Liver (tissue), 3 donors: ENCODE data around the gene SLC9C1.

ENCODE experiments used
- GABPA ChIP-seq, 2 donors: IDR thresholded peaks in 1 of 2; conservative IDR thresholded peaks in 1 of 2; 2 replicates each; pipeline ENCODE4 v1.6.1; 2016; ENCODE audit warnings: antibody characterized with exemption in 2 of 2, mild to moderate bottlenecking in 1 of 2, moderate library complexity in 1 of 2
- HNF4G ChIP-seq: IDR thresholded peaks from 2 replicates; pipeline ENCODE4 v1.6.1; 2016; ENCODE audit warnings: antibody characterized with exemption
- JUND ChIP-seq, 2 donors: IDR thresholded peaks; 2 replicates each; pipeline ENCODE4 v1.6.1; 2016; ENCODE audit warnings: antibody characterized with exemption in 2 of 2
- TF ChIP-seq, protein P1 (sequence below): fragments of 150-350 bp; IDR thresholded peaks from 2 replicates; pipeline ENCODE4 v1.5.1; 2017; ENCODE audit warnings: improper control_type of control experiment, low read depth, low read length; ENCODE audit not compliant: missing input control
- TF ChIP-seq, protein P2 (sequence below): IDR thresholded peaks from 2 replicates; pipeline ENCODE4 v1.6.1; 2016; ENCODE audit warnings: antibody characterized with exemption
- donor health status: healthy.
- donor health status: healthy.

GRCh38 chr3:112140584-112140983 is 153.4 kb downstream of the SLC9C1 start:
- TF ChIP-seq, protein P1, sequence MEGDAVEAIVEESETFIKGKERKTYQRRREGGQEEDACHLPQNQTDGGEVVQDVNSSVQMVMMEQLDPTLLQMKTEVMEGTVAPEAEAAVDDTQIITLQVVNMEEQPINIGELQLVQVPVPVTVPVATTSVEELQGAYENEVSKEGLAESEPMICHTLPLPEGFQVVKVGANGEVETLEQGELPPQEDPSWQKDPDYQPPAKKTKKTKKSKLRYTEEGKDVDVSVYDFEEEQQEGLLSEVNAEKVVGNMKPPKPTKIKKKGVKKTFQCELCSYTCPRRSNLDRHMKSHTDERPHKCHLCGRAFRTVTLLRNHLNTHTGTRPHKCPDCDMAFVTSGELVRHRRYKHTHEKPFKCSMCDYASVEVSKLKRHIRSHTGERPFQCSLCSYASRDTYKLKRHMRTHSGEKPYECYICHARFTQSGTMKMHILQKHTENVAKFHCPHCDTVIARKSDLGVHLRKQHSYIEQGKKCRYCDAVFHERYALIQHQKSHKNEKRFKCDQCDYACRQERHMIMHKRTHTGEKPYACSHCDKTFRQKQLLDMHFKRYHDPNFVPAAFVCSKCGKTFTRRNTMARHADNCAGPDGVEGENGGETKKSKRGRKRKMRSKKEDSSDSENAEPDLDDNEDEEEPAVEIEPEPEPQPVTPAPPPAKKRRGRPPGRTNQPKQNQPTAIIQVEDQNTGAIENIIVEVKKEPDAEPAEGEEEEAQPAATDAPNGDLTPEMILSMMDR, result no peak
- TF ChIP-seq, protein P2, sequence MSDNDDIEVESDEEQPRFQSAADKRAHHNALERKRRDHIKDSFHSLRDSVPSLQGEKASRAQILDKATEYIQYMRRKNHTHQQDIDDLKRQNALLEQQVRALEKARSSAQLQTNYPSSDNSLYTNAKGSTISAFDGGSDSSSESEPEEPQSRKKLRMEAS, result no peak
- TF ChIP-seq HNF4G, result no peak
- TF ChIP-seq GABPA (IDR thresholded peaks at IDR 0.05 in 1 of 2, conservative IDR thresholded peaks at IDR 0.05 in 1 of 2), result no peak
- no peak for TF ChIP-seq JUND (IDR thresholded peaks at IDR 0.05)
